Osteoblast (primary cell): ENCODE data around the gene YY1. TPM values are rescaled to one million over a fixed set of nuclear protein-coding genes. Genes with fewer than 3 reads are reported as not detected.
"Not testable (repeated sequence)": the region's sequence is repeated elsewhere in the genome, so short reads cannot be mapped to it uniquely, and the experiment has no call there.

ENCODE experiments used
- DNase-seq: peaks from one replicate; pipeline ENCODE4 v3.0.0; 2011; ENCODE audit warnings: low spot score, mixed read lengths; ENCODE audit not compliant: insufficient read length; ENCODE audit errors: missing footprints
- H2AFZ ChIP-seq: 2 replicates; pipeline ENCODE4 v1.6.0; 2011; ENCODE audit warnings: mild to moderate bottlenecking, low read length
- H3K27ac ChIP-seq: 2 replicates; pipeline ENCODE4 v1.5.1; 2011; ENCODE audit warnings: mild to moderate bottlenecking, low read depth, low read length, moderate library complexity
- H3K27me3 ChIP-seq: 2 replicates; pipeline ENCODE4 v1.6.0; 2012; ENCODE audit warnings: mild to moderate bottlenecking, control low read depth, inconsistent platforms, low read length, moderate library complexity; ENCODE audit not compliant: insufficient read depth
- H3K36me3 ChIP-seq: 2 replicates; pipeline ENCODE4 v1.5.1; 2011; ENCODE audit warnings: mild to moderate bottlenecking, low read length, control low read depth, moderate library complexity; ENCODE audit not compliant: insufficient read depth
- H3K4me1 ChIP-seq: 2 replicates; pipeline ENCODE4 v1.5.1; 2011; ENCODE audit warnings: mild to moderate bottlenecking, low read length, control low read depth, moderate library complexity; ENCODE audit not compliant: insufficient read depth
- H3K4me2 ChIP-seq: 2 replicates; pipeline ENCODE4 v1.6.0; 2011; ENCODE audit warnings: mild to moderate bottlenecking, low read length; ENCODE audit not compliant: insufficient read depth
- H3K4me3 ChIP-seq: fragments of 200-600 bp; sonication (generic); 3 replicates; pipeline ENCODE4 v1.5.1; 2012; ENCODE audit warnings: mild to moderate bottlenecking, low read length, inconsistent platforms; ENCODE audit not compliant: insufficient read depth
- H3K79me2 ChIP-seq: 2 replicates; pipeline ENCODE4 v1.6.0; 2012; ENCODE audit warnings: mild to moderate bottlenecking, low read length, control low read depth, inconsistent platforms; ENCODE audit not compliant: insufficient read depth
- H3K9me3 ChIP-seq: 2 replicates; pipeline ENCODE4 v1.5.1; 2011; ENCODE audit warnings: low read depth, low read length, control low read depth
- H4K20me1 ChIP-seq: 2 replicates; pipeline ENCODE4 v1.6.0; 2012; ENCODE audit warnings: mild to moderate bottlenecking, low read length, control low read depth; ENCODE audit not compliant: insufficient read depth
- total RNA-seq: library from RNA; depleted of rRNA; stranded (reverse); fragments of >200 nt; gene quantifications from 2 replicates; pipeline ENCODE4 v1.2.3, GENCODE V29; 2012
- TF ChIP-seq, protein P1 (sequence below): IDR thresholded peaks from 2 replicates; pipeline ENCODE4 v1.5.1; 2011; ENCODE audit warnings: mild to moderate bottlenecking, low read depth, low read length, moderate library complexity; ENCODE audit errors: extremely low read depth

The YY1 gene
- total RNA-seq, 1 donor = 45.2 TPM

- H3K4me1 ChIP-seq, H3K4me2 ChIP-seq, DNase-seq, H3K9me3 ChIP-seq, H3K4me3 ChIP-seq, H3K36me3 ChIP-seq, H2AFZ ChIP-seq, H3K27me3 ChIP-seq, H3K27ac ChIP-seq, H3K79me2 ChIP-seq, H4K20me1 ChIP-seq: not testable (repeated sequence)
These were observed 30.8 kb upstream of the YY1 start for GRCh38 chr14:100208136-100208535.

DNA sequence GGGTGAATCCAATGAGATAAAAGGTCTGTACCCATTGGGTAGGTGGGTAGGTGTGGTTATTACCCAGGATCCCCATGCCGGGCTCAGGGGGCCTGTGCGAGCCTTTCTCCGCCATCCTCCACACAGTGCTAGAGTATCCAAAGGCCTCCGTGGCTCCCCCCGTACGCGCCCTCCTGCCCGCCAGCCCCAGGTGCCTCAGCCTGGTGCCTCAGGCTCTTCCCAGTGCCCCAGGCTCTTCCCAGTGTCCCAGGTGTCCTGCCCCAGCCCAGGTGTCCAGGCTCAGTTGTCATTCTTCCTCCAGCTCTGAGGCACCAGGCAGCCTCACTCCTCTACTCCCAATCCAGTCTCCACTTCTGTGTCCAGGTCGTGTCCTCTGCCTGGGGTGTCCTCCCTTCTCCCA, 27.6 kb upstream of the YY1 start:
- Histone ChIP-seq H3K36me3 (no peaks in the 10 kb centered on the region), H3K79me2 (no peaks in the 10 kb centered on the region), H3K27ac (no peak overlapping the region), H3K4me3 (no peak overlapping the region), H4K20me1 (no peaks in the 10 kb centered on the region), H3K9me3 (no peaks in the 10 kb centered on the region), H3K4me1 (no peaks in the 10 kb centered on the region), H2AFZ (no peak overlapping the region), H3K27me3 (no peaks in the 10 kb centered on the region), H3K4me2 (no peak overlapping the region)
- TF ChIP-seq, protein P1, sequence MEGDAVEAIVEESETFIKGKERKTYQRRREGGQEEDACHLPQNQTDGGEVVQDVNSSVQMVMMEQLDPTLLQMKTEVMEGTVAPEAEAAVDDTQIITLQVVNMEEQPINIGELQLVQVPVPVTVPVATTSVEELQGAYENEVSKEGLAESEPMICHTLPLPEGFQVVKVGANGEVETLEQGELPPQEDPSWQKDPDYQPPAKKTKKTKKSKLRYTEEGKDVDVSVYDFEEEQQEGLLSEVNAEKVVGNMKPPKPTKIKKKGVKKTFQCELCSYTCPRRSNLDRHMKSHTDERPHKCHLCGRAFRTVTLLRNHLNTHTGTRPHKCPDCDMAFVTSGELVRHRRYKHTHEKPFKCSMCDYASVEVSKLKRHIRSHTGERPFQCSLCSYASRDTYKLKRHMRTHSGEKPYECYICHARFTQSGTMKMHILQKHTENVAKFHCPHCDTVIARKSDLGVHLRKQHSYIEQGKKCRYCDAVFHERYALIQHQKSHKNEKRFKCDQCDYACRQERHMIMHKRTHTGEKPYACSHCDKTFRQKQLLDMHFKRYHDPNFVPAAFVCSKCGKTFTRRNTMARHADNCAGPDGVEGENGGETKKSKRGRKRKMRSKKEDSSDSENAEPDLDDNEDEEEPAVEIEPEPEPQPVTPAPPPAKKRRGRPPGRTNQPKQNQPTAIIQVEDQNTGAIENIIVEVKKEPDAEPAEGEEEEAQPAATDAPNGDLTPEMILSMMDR = no peak
- no peak for DNase-seq

GRCh38 chr14:100211893-100212292, 27.1 kb upstream of the YY1 start:
- DNase-seq = no peak
- Histone ChIP-seq H3K4me3 (no peak overlapping the region), H3K27me3 (no peaks in the 10 kb centered on the region), H4K20me1 (no peaks in the 10 kb centered on the region), H3K9me3 (no peaks in the 10 kb centered on the region), H3K36me3 (no peaks in the 10 kb centered on the region), H3K27ac (no peak overlapping the region), H3K4me1 (no peaks in the 10 kb centered on the region), H2AFZ (no peak overlapping the region), H3K79me2 (no peaks in the 10 kb centered on the region), H3K4me2 (no peak overlapping the region)
- TF ChIP-seq, protein P1 = no peak

DNA sequence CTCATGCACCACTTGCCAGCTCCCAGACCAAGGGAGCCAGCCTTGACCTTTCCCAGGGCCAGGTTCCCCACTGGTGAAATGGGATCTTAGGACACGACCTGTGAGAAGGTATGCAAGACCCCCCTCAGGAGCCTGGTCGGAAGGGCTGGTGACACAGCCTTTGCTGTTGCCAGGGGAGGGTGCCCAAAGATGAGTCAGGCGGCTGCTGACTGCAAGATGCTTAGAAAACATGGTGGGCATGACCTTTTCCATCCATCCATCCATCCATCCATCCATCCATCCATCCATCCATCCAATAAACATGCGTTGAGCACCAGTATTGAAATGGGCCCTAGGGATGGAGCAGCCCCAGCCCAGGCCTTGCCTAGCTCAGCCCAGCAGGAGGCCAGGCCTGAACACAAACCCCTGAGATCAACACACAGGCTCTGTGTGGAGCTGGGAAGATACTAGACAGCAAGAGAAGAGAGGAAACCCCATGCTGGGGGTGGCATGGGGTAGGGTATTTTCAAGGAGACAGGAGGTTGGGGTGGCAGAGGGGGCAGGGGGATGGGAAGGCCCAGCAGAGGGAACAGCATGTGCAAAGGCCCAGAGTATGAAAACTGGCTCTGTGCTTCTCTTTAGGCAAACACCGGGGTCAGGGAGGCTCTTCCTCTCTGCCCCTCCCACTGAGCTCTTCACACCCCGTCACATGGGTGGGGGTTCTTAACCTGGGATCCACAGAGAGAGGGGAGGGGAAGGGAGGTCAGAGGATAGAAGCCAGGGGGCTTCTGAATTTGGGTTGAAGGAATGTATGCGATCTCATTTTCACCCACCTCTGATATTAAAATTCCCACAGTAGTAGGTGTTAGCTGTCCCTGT, 26.2 kb upstream of the YY1 start:
- H3K27ac ChIP-seq = no peak overlapping the region

More for the DNA sequence above, 26.2 kb upstream of the YY1 start:
- H3K79me2 ChIP-seq = no peaks in the 10 kb centered on the region
- no peak overlapping the region for H2AFZ ChIP-seq
- no peaks in the 10 kb centered on the region for H3K9me3 ChIP-seq
- TF ChIP-seq, protein P1 = no peak
- no peaks in the 10 kb centered on the region for H3K27me3 ChIP-seq
- no peak for DNase-seq
- H4K20me1 ChIP-seq = no peaks in the 10 kb centered on the region
- H3K4me2 ChIP-seq = no peak overlapping the region
- H3K4me1 ChIP-seq = no peaks in the 10 kb centered on the region
- H3K36me3 ChIP-seq = no peaks in the 10 kb centered on the region
- no peak overlapping the region for H3K4me3 ChIP-seq
